Upper lobe of right lung (tissue), 1 donor: ENCODE results near the gene EHD1. TPM values are rescaled to one million over a fixed set of nuclear protein-coding genes. Genes with fewer than 3 reads are reported as not detected.

Experiments
- ATAC-seq: fragments of 200-7000 bp; cut with Tn5 transposase; one replicate; pipeline ENCODE4 v1.9.1; 2020; ENCODE audit warnings: mild to moderate bottlenecking, moderate library complexity
- DNase-seq: peaks from one replicate; pipeline ENCODE4 v3.0.0-alpha.2; 2020
- H3K27ac ChIP-seq: fragments of 200-600 bp; one replicate; pipeline ENCODE4 v1.8.0; 2022
- H3K27me3 ChIP-seq: fragments of 200-600 bp; one replicate; pipeline ENCODE4 v1.8.0; 2022; ENCODE audit warnings: mild to moderate bottlenecking
- H3K36me3 ChIP-seq: fragments of 200-600 bp; one replicate; pipeline ENCODE4 v1.8.0; 2022
- H3K4me1 ChIP-seq: fragments of 200-600 bp; one replicate; pipeline ENCODE4 v1.8.0; 2022
- H3K4me3 ChIP-seq: fragments of 200-600 bp; one replicate; pipeline ENCODE4 v1.8.0; 2022; ENCODE audit warnings: mild to moderate bottlenecking
- H3K9me3 ChIP-seq: fragments of 200-600 bp; one replicate; pipeline ENCODE4 v1.8.0; 2022
- CTCF ChIP-seq: fragments of 200-600 bp; IDR thresholded peaks from one replicate; pipeline ENCODE4 v1.8.0; 2022; ENCODE audit warnings: antibody characterized with exemption
- intact Hi-C: fragments of 100-400 bp; cut with DNase I; formaldehyde crosslinking; loops from one replicate; pipeline ENCODE4 v1.11.0; 2022
- total RNA-seq: library from RNA; stranded (reverse); fragmentation: NEBNext Ultra II Directional; extraction: Animal tissue kit (Norgen Biotek cat#: 25700); gene quantifications from one replicate; pipeline ENCODE4 v1.2.1, GENCODE V29; 2021
- donor health status: DM: no; HTN: yes; CAD: no; lungs with severe emphysema.

Gene EHD1
- total RNA-seq, 1 donor from 2014 or later = 94.6 TPM

DNA sequence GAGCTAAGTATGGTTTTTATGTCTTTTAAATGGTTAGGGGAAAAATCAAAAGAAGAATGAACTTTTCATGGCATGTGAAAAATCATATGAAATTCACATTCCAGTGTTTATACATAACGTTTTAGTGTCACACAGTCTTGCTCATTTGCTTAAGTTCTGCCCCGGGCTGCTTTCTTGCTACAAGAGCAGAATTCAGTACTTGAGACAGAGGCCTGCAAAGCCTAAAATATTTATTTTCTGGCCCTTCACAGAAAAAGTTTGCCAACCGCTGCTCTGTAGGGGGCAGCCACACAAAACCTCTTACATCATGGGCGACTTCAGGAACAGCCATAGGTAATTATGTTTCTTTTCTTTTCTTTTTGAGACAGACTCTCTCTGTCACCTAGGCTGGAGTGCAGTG is 39.6 kb upstream of the EHD1 start:
- ATAC-seq (no peak), DNase-seq (no peak)
- no peaks in the 10 kb centered on the region for H3K9me3 ChIP-seq
- H3K4me1 ChIP-seq = peaks cover 21% of the 10 kb centered on the region
- H3K36me3 ChIP-seq = peaks cover 14% of the 10 kb centered on the region
- H3K4me3 ChIP-seq = peak overlapping the region; percentile 78
- H3K27ac ChIP-seq = peak overlapping the region; percentile 73
- H3K27me3 ChIP-seq = no peaks in the 10 kb centered on the region
- intact Hi-C loops = no loop called here
- peak; percentile 25 for TF ChIP-seq CTCF

GRCh38 chr11:64917663-64917995 is 39.2 kb upstream of the EHD1 start:
- Histone ChIP-seq H3K4me1 (peaks cover 21% of the 10 kb centered on the region), H3K27ac (peak overlapping the region; percentile 73)
- intact Hi-C loops = no loop called here

GRCh38 chr11:64916775-64917662 is 38.6 kb upstream of the EHD1 start, which contains the start of gene ATG2A:
ATG2A (minus strand) TSS chr11:64917209; CDS start chr11:64917135, 74 bp downstream.
- Histone ChIP-seq H3K27me3 (no peaks in the 10 kb centered on the region), H3K4me1 (peaks cover 21% of the 10 kb centered on the region), H3K27ac (peak within 1 kb of the TSS; percentile 83), H3K4me3 (peak within 1 kb of the TSS; percentile 78), H3K36me3 (peaks cover 24% of the 10 kb centered on the region), H3K9me3 (no peaks in the 10 kb centered on the region)
- TF ChIP-seq CTCF = no peak
- intact Hi-C loops = no loop called here
- peak; percentile 97 for ATAC-seq
- DNase-seq = peak; percentile 100

More at GRCh38 chr11:64917663-64917995, 39.2 kb upstream of the EHD1 start:
- no peak for ATAC-seq
- Histone ChIP-seq H3K36me3 (peaks cover 18% of the 10 kb centered on the region), H3K4me3 (peak overlapping the region; percentile 78), H3K9me3 (no peaks in the 10 kb centered on the region), H3K27me3 (no peaks in the 10 kb centered on the region)
- no peak for TF ChIP-seq CTCF
- no peak for DNase-seq

DNA sequence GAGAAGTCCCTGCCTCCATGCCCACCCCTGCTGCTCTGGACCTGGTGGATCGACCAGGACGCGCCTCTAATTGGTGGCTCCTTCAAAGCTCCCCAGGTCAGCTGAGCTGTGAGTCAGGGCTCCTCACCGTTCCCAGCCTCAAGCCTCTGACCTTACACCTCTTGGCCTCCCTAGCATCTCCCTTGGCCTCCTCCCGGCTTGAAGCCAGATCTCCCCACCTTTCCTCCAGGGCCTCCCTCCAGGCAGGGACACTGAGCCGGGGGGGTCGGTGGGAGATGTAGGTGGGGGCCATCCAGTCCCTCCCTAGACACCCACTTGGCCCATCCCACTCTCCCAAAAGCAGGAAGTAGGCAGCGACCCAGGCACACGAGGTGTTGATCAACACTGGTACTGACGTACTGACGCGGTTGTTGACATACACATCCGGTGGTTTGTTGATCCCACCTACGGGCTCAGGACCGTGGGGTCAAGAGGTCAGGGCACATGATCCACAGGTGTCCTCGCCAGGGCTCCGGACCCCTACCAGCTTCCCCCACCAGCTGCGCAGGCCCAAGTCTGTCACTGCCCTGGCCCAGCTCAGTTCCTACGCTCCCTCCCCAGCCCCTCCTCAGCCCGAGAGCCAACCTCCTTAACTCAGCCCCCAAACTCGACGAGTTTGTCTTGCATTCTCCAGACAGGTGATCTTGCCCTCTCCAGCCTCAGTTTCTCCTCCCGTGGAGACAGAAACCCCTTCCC is 37.8 kb upstream of the EHD1 start:
- Histone ChIP-seq H3K9me3 (no peaks in the 10 kb centered on the region), H3K27me3 (no peaks in the 10 kb centered on the region), H3K36me3 (peaks cover 32% of the 10 kb centered on the region), H3K4me1 (peaks cover 21% of the 10 kb centered on the region), H3K27ac (peak overlapping the region; percentile 83), H3K4me3 (peak overlapping the region; percentile 78)
- ATAC-seq = peak; percentile 26
- intact Hi-C loops = no loop called here
- peak; percentile 78 for DNase-seq
- no peak for TF ChIP-seq CTCF

DNA sequence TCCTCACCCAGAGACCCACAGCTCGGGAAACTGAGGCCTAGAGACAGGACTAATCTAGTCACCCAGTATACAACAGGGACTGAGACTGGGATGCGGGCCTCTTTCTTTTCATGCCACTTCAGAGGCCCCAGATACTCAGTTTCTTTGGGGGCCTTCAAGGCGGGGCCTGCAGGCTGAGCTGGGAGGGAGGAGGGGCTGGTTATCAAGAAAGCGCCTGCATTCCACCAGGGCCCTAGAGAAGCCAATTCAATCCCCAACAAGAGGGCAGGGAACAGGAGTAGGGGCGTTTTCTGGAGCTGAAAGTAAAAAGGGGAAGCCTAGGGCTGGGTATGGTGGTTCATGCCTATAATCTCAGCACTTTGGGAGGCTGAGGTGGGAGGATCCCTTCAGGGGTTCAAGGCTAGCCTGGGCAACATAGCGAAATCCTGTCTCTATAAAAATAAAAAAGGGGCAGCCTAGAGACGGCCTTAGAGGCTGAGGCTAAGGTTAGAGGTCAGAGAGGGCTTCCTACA is 37.0 kb upstream of the EHD1 start:
- Histone ChIP-seq H3K36me3 (peaks cover 40% of the 10 kb centered on the region), H3K27me3 (no peaks in the 10 kb centered on the region), H3K9me3 (no peaks in the 10 kb centered on the region), H3K4me1 (peaks cover 21% of the 10 kb centered on the region), H3K27ac (no peak overlapping the region), H3K4me3 (peak overlapping the region; percentile 78)
- TF ChIP-seq CTCF = no peak
- no peak for ATAC-seq
- no peak for DNase-seq
- intact Hi-C loops = no loop called here
